T-helper 17 cell (primary cell): Measurements from ENCODE around the gene RPS23. TPM values are rescaled to one million over a fixed set of nuclear protein-coding genes. Genes with fewer than 3 reads are reported as not detected.
"Not testable (repeated sequence)": the region's sequence is repeated elsewhere in the genome, so short reads cannot be mapped to it uniquely, and the experiment has no call there.

Experiments
- ATAC-seq: fragments of 150-1000 bp; cut with Tn5 transposase; 2 replicates; pipeline ENCODE4 v1.10.0; 2021; ENCODE audit warnings: mild to moderate bottlenecking, moderate library complexity
- DNase-seq, 3 donors: peaks; one replicate each; pipeline versions ENCODE4 v3.0.0 to v3.0.0-alpha.2; 2020 to 2021
- H3K9me3 ChIP-seq: one replicate; pipeline ENCODE4 v1.7.0; 2013; ENCODE audit warnings: low read length, mild to moderate bottlenecking; ENCODE audit not compliant: control insufficient read depth, poor library complexity, severe bottlenecking
- H3K27ac Mint-ChIP-seq: one replicate; pipeline ENCODE4 v1.8.0; 2022; ENCODE audit warnings: mild to moderate bottlenecking, moderate library complexity, mixed read lengths
- H3K27me3 Mint-ChIP-seq: one replicate; pipeline ENCODE4 v1.8.0; 2022; ENCODE audit warnings: mixed read lengths
- H3K36me3 Mint-ChIP-seq: one replicate; pipeline ENCODE4 v1.8.0; 2022; ENCODE audit warnings: low read depth, mixed read lengths
- H3K4me1 Mint-ChIP-seq: one replicate; pipeline ENCODE4 v1.8.0; 2022; ENCODE audit warnings: mild to moderate bottlenecking, mixed read lengths
- H3K4me3 Mint-ChIP-seq: one replicate; pipeline ENCODE4 v1.8.0; 2022; ENCODE audit warnings: mild to moderate bottlenecking, moderate library complexity, mixed read lengths
- total RNA-seq, 4 donors: library from RNA in 2 of 4; stranded (reverse) in 2 of 4; gene quantifications; one replicate each; pipeline ENCODE4 v1.2.3 and lab custom pipeline; 2022 to 2026

The RPS23 gene
- total RNA-seq, 2 donors from 2014 or later, result 3,176 to 3,181 TPM

GRCh38 chr5:82277613-82277986 is 554 bp downstream of the RPS23 start:
- Mint-ChIP-seq H3K36me3 (peaks cover 15% of the 10 kb centered on the region), H3K4me3 (peak overlapping the region; percentile 98), H3K27me3 (no peaks in the 10 kb centered on the region), H3K27ac (peak overlapping the region; percentile 98), H3K4me1 (peaks cover 27% of the 10 kb centered on the region)
- ATAC-seq (peak; percentile 1), DNase-seq (no peak)
- H3K9me3 ChIP-seq, result no peaks in the 10 kb centered on the region

DNA sequence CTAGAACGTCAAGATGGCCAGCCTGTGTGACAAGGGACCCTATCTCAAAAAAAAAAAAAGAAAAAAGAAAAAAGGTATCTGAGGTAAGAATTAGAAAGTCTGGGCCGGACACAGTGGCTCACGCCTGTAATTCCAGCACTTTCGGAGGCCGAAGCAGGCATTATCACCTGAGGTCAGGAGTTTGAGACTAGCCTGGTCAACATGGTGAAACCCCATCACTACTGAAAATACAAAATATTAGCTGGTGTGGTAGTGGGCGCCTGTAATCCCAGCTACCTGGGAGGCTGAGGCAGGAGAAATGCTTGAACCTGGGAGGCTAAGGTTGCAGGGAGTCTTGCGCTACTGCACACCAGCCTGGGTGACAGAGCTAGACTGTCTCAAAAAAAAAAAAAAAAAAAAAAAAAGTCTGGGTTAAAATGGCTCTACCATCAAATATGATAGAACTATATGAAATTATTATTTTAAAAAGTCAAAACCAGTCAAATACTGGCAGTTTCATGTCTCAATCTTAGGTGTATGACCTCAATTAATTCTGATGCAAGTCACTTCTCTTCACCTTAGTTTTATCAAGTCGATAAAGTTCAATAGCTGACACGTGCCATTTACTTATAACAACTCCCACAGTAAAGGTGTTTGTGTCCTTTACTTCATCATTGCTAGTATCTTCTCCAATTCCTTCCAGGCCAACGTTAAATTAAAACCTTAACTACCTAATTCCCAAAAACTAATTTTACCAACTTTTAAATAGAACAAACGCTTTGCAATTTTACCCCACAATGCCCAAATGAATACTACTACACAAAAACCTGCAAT is 1.1 kb downstream of the RPS23 start:
- DNase-seq (no peak), ATAC-seq (no peak)
- peak overlapping the region; percentile 98 for H3K27ac Mint-ChIP-seq
- H3K27me3 Mint-ChIP-seq, result no peaks in the 10 kb centered on the region
- peak overlapping the region; percentile 98 for H3K4me3 Mint-ChIP-seq
- no peaks in the 10 kb centered on the region for H3K9me3 ChIP-seq
- peaks cover 29% of the 10 kb centered on the region for H3K4me1 Mint-ChIP-seq
- peaks cover 17% of the 10 kb centered on the region for H3K36me3 Mint-ChIP-seq

- H3K4me3 Mint-ChIP-seq, result peak overlapping the region; percentile 41
- H3K27me3 Mint-ChIP-seq, result no peaks in the 10 kb centered on the region
- H3K9me3 ChIP-seq, result no peaks in the 10 kb centered on the region
- DNase-seq, result no peak
- peaks cover 14% of the 10 kb centered on the region for H3K36me3 Mint-ChIP-seq
- H3K4me1 Mint-ChIP-seq, result peaks cover 25% of the 10 kb centered on the region
- peak overlapping the region; percentile 8 for H3K27ac Mint-ChIP-seq
- no peak for ATAC-seq
These were observed 2.9 kb downstream of the RPS23 start for GRCh38 chr5:82275216-82275664.

GRCh38 chr5:82274343-82275211 is 3.6 kb downstream of the RPS23 start:
- peaks cover 23% of the 10 kb centered on the region for H3K4me1 Mint-ChIP-seq
- H3K27me3 Mint-ChIP-seq, result no peaks in the 10 kb centered on the region
- no peak overlapping the region for H3K4me3 Mint-ChIP-seq
- H3K36me3 Mint-ChIP-seq, result peaks cover 13% of the 10 kb centered on the region
- H3K27ac Mint-ChIP-seq, result peak overlapping the region; percentile 49
- no peaks in the 10 kb centered on the region for H3K9me3 ChIP-seq
- DNase-seq (no peak), ATAC-seq (no peak)

DNA sequence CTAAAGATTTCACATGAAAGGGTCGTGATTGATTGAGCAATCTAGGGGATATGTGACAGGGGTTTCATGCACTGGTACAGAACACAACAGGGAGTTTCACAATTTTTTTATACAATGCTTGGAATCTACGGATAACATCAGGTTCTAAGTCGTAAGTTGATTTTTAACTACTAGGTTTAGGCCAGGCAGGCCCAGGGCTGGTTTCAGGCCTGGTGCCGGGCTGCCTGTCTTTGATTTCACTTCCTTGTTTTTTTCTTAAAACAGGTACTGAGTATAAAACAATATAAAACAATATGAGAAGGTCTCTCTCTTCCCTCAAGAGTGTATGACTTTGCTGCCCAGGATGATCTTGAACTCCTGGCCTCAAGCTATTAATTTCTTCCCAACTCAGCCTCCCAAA is 4.7 kb downstream of the RPS23 start:
- ATAC-seq, H3K27me3 Mint-ChIP-seq, H3K9me3 ChIP-seq, DNase-seq, H3K4me3 Mint-ChIP-seq: not testable (repeated sequence)
- Mint-ChIP-seq H3K27ac (peak overlapping the region; percentile 49), H3K4me1 (peaks cover 21% of the 10 kb centered on the region), H3K36me3 (peaks cover 12% of the 10 kb centered on the region)

GRCh38 chr5:82272571-82273356 is 5.4 kb downstream of the RPS23 start:
- peaks cover 18% of the 10 kb centered on the region for H3K4me1 Mint-ChIP-seq
- not testable (repeated sequence) for H3K36me3 Mint-ChIP-seq

DNA sequence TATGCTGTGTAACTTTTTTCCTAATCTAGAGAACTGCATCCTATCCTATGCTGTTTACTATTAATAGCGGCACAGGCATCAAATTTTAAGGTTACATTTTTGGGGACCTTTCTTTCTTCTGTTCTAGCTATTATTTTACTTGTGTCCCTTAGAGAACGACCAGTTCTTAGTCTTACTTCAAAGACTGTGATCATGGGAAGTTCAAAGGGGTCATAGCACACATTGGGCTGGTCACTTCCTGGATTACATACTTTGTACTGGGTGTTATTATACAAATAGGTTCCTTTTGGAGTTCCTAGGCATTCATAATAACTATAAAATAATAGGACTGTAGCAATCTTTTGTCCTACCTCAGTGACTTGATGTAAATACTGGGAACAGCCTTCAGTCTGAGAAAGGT is 8.8 kb downstream of the RPS23 start:
- not testable (repeated sequence) for H3K36me3 Mint-ChIP-seq, H3K27me3 Mint-ChIP-seq, H3K4me3 Mint-ChIP-seq, DNase-seq, H3K27ac Mint-ChIP-seq, ATAC-seq, H3K9me3 ChIP-seq, H3K4me1 Mint-ChIP-seq

More at GRCh38 chr5:82272571-82273356, 5.4 kb downstream of the RPS23 start:
- not testable (repeated sequence) for H3K9me3 ChIP-seq, DNase-seq, H3K4me3 Mint-ChIP-seq, H3K27me3 Mint-ChIP-seq, ATAC-seq
- peak overlapping the region; percentile 59 for H3K27ac Mint-ChIP-seq

DNA sequence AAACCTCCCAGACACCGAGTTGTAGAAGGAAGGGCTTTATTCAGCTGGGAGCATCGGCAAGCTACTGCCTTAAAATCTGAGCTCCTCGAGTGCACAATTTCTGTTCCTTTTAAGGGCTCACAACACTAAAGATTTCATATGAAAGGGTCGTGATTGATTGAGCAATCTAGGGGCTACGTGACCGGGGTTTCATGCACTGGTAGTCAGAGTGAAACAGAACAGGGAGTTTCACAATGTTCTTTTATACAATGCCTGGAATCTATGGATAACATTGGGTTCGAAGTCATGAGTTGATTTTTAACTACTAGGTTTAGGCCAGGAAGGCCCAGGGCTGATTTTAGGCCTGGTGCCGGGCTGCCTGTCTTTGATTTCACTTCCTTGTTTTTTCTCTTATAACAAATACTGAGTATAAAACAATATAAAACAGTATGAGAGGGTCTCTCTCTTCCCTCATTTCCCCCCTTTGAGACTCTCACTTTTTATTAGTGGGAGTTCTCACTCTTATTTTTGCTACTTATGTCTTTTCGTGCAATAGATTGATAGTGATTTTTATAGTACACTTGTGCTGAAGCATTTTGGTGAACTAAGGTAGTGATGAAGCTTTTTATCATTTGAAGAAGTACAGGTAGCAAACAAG is 10.7 kb downstream of the RPS23 start:
- H3K9me3 ChIP-seq, H3K4me1 Mint-ChIP-seq, H3K27me3 Mint-ChIP-seq, H3K27ac Mint-ChIP-seq, DNase-seq, ATAC-seq, H3K4me3 Mint-ChIP-seq, H3K36me3 Mint-ChIP-seq: not testable (repeated sequence)

DNA sequence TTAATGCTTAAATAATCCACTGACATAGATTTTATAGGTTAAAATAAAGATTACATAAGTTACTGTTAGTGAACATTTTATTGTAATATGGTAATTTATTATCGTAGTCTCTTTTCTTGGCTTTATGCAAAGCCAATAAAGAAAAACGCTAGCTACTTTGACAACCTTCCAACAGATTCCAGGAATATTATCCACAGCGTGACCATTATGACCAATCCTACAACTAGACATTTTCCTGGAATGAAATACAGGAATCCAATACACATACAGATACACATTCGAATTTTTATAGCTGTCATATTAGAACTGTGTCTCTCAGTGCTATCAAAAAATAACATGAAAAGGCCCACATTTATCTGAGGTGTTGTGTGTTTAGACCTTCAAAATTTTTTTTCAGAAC is 13.1 kb downstream of the RPS23 start:
- no peak for ATAC-seq
- Mint-ChIP-seq H3K27me3 (no peaks in the 10 kb centered on the region), H3K36me3 (no peaks in the 10 kb centered on the region), H3K4me3 (no peak overlapping the region), H3K27ac (no peak overlapping the region), H3K4me1 (no peaks in the 10 kb centered on the region)
- DNase-seq, result no peak
- no peaks in the 10 kb centered on the region for H3K9me3 ChIP-seq

DNA sequence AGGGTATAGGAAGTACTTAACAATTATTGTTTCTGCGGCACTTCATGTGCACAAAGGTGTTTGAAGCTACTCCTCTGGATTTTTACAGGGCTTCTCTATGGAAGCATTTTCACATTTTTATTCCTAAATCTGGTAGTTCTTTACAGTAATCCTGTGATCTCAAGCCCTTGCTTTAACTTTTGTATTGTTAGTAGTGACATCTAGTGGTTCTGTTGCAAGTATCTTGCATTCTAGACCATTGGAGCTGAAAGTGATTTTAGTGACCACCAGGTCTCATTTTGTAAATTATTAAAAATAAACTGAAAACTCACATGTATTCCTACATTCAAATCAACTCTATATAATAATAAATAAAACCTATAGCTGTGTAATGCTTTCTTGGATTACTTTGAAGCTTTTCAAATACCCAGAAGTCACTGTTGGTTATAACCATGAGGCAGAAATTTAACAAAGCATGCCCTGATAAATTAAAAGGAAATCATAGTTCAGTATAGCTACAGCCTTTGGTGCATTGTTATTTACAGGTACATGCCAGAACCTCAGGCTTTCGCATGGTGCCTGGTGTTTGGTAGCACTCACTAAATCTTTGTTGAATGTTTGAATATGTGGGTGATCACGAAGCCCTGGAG is 18.9 kb downstream of the RPS23 start:
- Mint-ChIP-seq H3K4me3 (no peak overlapping the region), H3K4me1 (peaks cover 2% of the 10 kb centered on the region), H3K27me3 (no peaks in the 10 kb centered on the region), H3K27ac (no peak overlapping the region), H3K36me3 (peaks cover 4% of the 10 kb centered on the region)
- no peak for ATAC-seq
- H3K9me3 ChIP-seq, result no peaks in the 10 kb centered on the region
- DNase-seq, result no peak

DNA sequence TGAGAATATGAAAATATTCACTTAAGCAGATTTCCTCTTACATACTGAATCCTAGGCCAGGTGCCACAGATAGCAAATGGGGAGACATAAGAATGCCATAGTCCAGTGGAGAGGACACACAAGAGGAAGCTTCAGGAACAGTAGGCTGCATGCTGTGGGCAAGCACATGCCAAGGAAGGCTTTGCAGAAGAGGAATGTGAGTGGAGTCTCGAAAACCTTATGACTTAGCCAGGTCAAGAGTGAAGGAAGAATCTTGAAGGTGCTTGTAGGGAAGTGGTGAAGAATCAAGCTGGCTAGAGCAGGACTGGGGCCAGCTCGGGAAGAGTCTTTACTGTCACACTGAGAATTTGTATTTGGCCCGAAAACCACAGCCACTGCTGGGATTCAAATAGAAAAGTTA is 20.4 kb downstream of the RPS23 start:
- Mint-ChIP-seq H3K4me3 (peak overlapping the region; percentile 19), H3K27me3 (no peaks in the 10 kb centered on the region), H3K27ac (peak overlapping the region; percentile 72), H3K4me1 (peaks cover 2% of the 10 kb centered on the region), H3K36me3 (peaks cover 4% of the 10 kb centered on the region)
- no peak for ATAC-seq
- H3K9me3 ChIP-seq, result no peaks in the 10 kb centered on the region
- no peak for DNase-seq

GRCh38 chr5:82257247-82257646 is 20.9 kb downstream of the RPS23 start:
- no peak for ATAC-seq

More at GRCh38 chr5:82257247-82257646, 20.9 kb downstream of the RPS23 start:
- Mint-ChIP-seq H3K36me3 (peaks cover 4% of the 10 kb centered on the region), H3K27ac (peak overlapping the region; percentile 72), H3K27me3 (no peaks in the 10 kb centered on the region), H3K4me1 (peaks cover 2% of the 10 kb centered on the region), H3K4me3 (no peak overlapping the region)
- no peak for DNase-seq
- no peaks in the 10 kb centered on the region for H3K9me3 ChIP-seq
